Renal cortex interstitium (tissue), 11 donors: Measurements from ENCODE around the gene PHLPP1. TPM values are rescaled to one million over a fixed set of nuclear protein-coding genes. Genes with fewer than 3 reads are reported as not detected.

Experiments used
- DNase-seq, 11 donors: peaks; one replicate each; pipeline ENCODE4 v3.0.0-alpha.2; 2013; ENCODE audit warnings: low read depth in 9 of 11, low spot score in 4 of 11; ENCODE audit errors: extremely low read depth in 1 of 11
- polyA plus RNA-seq, 3 donors: library from polyadenylated mRNA; unstranded; fragments of 120-200 nt; gene quantifications; one replicate each; pipeline ENCODE4 v1.2.1, GENCODE V29; 2013; ENCODE audit not compliant: insufficient read length in 3 of 3

Gene PHLPP1
- polyA plus RNA-seq, 3 donors: 17.3 to 20.3 (median 18.8) TPM

DNA sequence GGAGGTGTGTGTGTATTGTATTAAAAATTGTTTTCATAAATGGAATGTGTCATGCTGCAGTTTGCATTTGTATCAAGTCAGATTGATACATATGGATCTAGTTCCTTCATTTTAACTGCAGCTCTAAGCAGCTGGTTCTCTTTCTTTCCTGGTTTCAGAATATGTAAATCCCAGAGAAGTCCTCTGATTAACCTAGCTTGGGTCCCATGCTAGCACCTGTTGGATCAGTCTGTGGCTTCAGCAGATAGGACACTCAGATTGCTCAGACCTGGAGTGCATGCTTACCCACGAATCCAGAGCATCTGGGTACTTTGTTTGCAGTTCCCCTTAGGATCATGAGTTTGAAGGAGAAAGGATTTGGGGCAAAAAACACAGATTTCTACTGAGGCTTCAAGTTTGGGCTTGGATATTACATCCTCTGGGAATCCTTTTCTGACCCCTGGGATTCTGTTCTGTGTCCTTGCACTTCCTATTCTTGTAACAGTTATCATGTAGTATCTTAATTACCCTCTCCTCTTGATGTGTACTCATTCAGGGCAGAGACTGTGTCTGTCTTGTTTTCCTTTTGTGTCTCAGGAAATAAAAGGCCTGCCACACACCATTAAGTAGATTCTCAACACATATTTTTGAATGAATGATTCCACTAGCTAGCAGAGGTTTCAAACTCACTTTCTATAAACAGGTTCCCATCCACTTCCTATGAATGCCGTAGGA lies 142.1 kb downstream of the PHLPP1 start:
- DNase-seq: no peak

DNA sequence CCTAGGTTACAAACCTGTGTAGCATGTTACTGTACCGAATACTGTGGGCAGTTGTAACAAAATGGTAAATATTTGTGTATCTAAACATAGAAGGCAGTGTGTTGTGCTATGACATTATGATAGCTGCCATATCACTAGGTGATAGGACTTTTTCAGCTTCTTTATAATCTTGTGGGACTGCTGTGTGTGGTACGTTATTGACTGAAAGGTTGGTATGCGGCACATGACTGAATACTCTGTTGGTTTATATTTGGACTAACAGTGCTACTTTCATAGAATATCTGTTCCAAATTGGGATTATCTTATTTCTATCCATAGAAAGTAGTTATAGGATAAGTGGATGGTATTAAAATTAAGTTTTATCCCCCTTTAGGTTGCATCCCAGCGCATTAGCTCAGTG lies 144.7 kb downstream of the PHLPP1 start:
- DNase-seq: no peak

- no peak for DNase-seq
Observed at GRCh38 chr18:62862466-62862865, 147.1 kb downstream of the PHLPP1 start.

GRCh38 chr18:62863579-62864001 lies 148.2 kb downstream of the PHLPP1 start:
- no peak for DNase-seq

- DNase-seq: no peak
Observed at GRCh38 chr18:62865498-62865897, 150.2 kb downstream of the PHLPP1 start.

DNA sequence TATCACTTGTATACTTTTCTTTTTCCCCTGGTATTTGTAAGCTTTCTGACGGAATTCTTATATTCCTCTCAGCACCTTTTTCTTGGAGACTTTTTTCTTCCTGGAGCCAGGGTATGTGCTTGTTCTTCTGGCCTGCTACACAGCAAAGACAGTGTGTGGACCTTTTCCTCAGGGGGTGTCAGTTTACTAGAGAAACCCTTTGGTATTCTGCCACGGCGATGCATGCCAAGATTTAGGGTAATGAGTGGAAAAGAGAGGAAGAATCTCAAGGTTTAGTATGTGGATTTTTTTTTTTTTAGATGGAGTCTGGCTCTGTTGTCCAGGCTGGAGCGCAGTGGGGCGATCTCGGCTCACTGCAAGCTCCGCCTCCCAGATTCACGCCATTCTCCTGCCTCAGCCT lies 152.2 kb downstream of the PHLPP1 start:
- DNase-seq: no peak

- DNase-seq: no peak
Observed at GRCh38 chr18:62868645-62869044, 153.3 kb downstream of the PHLPP1 start.

DNA sequence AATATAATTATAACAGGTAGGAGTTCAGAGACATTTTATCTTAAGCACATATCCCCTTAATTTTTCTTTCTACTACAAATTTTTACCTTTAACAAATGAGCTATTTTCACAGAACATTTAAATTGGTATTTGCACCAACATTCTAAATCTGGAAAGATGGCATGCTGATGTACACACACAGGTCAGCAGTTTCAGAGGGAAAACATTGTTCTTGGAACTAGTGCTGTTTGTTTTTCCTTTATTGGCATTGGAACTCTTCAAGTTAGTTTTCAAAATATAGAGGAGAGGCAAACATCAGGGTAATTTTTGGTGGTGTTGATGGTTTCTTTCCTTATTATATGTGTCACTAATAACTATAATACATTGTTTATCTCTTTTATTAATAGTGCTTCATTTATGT lies 155.3 kb downstream of the PHLPP1 start:
- no peak for DNase-seq

- no peak for DNase-seq
Observed at GRCh38 chr18:62875323-62875722, 160.0 kb downstream of the PHLPP1 start.

- DNase-seq: no peak
Observed at GRCh38 chr18:62876111-62876510, 160.8 kb downstream of the PHLPP1 start.

DNA sequence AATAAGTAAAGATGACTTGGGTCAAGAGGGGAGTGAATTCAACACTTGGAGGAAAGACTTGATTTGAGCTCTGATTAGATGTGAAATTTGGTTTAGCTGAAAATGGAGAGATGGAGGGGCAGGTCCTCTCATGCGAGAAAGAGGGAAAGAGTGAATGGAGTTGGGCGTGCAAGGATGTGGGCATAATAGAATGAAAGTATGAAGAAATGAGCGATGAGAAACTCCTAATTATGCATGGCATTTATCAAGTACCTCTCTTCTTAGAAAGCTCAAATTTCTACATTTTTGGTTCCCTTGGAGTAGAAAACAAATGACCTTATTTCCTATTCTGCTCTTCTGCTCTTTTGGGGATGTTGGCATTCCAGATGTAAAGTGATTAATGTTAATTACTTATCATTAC lies 161.5 kb downstream of the PHLPP1 start:
- no peak for DNase-seq

DNA sequence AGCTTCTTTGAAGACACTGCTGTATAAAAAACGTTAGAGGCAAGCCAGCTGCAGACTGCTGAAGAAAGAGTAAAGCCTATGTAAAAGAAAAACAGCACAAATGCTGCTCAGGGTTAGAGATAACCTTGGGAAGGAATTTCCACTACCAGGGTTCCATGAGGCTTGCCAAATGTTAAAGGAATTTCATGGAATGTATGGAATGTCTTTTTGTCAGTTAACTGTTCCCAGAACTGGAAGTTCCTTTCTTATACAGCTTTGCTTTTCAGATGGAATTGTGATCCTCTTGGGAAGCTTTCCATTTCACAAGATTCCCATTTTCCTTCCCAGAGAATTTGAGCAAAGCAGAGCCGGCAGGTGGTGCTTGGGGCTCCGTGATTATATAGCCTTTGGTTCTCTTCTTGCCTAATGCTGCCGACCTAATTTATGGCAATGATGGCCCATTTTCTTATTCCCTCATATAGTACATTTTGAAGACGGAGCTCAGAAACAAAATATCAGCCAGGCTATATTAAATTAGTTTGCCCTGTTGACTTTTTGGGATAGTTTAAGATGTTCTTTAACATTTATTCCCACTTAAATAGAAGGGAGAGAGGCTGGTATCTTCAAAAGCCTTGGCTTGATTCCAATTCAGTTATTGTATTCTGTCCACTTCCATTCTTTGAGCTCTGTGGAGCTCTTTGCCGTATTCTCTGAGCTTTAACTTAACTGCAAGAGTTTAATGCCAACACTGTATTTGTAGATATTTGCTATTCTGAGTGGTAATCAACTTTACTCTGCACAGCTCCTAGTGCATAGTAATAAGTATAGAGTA lies 162.3 kb downstream of the PHLPP1 start:
- peak in 8 of 11 donors; percentile 13 to 55 (median 26) for DNase-seq

DNA sequence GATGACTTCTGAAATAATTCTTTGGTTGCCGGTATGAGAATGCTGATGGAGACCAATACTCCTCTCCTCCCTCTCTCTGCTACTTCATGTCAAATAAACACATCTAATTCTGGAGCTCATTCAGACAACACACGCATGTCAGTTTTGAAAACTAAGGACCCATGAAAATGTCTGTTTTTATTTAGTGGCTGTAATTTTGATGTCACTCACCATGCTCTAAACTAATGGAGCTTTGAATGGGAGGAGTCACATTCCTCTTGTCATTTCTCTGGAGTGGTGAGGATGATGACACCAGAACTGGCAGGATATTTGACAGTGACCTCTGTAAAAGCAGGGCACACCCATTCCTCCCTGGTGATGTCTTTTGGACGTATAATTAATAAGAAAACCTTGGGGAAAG lies 163.0 kb downstream of the PHLPP1 start:
- DNase-seq: no peak

GRCh38 chr18:62880034-62880433 lies 164.7 kb downstream of the PHLPP1 start:
- DNase-seq: no peak

DNA sequence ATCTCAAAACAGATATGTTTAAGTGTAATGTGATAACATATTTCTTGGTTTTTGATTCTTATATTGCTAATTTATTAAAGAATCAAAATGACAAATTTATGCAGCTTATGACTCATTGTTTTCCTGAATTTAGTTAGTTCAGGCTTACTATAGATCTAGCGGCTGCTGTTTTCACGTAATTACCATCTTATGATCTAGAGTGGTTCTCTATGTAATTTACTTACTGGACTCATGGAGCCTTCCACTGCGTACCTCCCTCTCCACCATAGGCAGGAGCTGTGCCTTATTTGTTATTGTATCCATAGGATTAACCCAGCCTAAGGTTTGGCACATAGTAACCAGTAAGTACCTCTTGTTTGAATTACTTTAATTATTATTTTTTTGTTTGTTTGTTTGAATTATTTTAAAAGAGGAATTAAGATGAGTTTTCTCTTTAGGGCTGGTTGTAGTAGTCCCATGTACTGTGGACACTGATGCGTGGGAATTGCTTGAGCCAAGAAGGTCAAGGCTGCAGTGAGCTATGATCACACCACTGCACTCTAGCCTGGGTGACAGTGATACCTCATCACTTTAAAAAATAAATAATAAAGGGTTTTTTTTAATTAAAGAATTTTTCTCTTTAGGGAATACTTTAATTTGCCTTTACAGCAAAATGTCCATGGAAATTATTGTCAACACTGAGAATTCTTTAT lies 165.5 kb downstream of the PHLPP1 start:
- DNase-seq: no peak

DNA sequence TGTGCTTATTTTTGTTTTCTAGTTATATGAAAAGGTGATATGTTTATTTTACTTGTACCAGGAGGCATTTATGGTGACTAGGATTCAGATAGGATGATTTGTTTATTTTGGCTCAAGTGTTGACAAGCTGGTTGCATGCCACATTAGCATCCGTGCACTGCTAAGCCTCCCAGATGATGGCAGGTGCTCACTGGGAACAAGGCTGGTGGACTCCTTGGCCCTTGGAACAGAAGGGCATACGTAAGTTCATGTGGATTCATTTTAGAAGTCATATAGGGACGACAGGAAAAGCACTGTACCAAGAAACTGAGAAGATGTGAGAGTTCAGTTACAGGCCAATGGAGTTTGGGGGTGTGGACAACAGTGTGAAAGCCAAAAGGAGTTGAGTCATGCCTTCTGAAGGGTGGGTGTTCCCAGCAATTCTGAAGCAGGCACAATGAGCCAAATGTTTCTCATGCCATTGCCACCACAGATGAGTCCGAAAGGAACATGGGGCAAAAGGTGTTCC lies 166.2 kb downstream of the PHLPP1 start:
- DNase-seq: no peak

GRCh38 chr18:62883937-62884735 lies 168.8 kb downstream of the PHLPP1 start:
- no peak for DNase-seq

- no peak for DNase-seq
Observed at GRCh38 chr18:62885804-62886203, 170.5 kb downstream of the PHLPP1 start.
